RWPE2 (cell line): ENCODE measurements around the gene SERAC1.

ENCODE experiments used
- ATAC-seq: fragments of 200-7000 bp; cut with Tn5 transposase; 3 replicates; pipeline ENCODE4 v1.9.1; 2021; ENCODE audit warnings: low read depth
- DNase-seq: peaks from one replicate; pipeline ENCODE4 v3.0.0-alpha.2; 2020; ENCODE audit warnings: low spot score
- H3K27ac ChIP-seq: fragments of 450-650 bp; 2 replicates; pipeline ENCODE4 v1.5.1; 2017; ENCODE audit warnings: mild to moderate bottlenecking; ENCODE audit not compliant: poor library complexity, severe bottlenecking
- H3K27me3 ChIP-seq: fragments of 250-450 bp; sonication (Bioruptor Pico); 2 replicates; pipeline ENCODE4 v1.5.1; 2021; ENCODE audit warnings: mild to moderate bottlenecking, moderate library complexity; ENCODE audit not compliant: insufficient read depth, poor library complexity, severe bottlenecking
- H3K36me3 ChIP-seq: fragments of 250-450 bp; sonication (Bioruptor Pico); 2 replicates; pipeline ENCODE4 v1.5.1; 2020; ENCODE audit warnings: low read depth, mild to moderate bottlenecking, moderate library complexity
- H3K4me1 ChIP-seq: fragments of 250-450 bp; sonication (Bioruptor Pico); 2 replicates; pipeline ENCODE4 v1.5.1; 2021; ENCODE audit warnings: mild to moderate bottlenecking, moderate library complexity; ENCODE audit not compliant: insufficient read depth, poor library complexity, severe bottlenecking
- H3K4me3 ChIP-seq: fragments of 250-450 bp; sonication (Bioruptor Pico); 2 replicates; pipeline ENCODE4 v1.5.1; 2021; ENCODE audit warnings: mild to moderate bottlenecking, moderate library complexity; ENCODE audit not compliant: severe bottlenecking
- H3K9me3 ChIP-seq: fragments of 250-450 bp; sonication (Bioruptor Pico); 2 replicates; pipeline ENCODE4 v1.5.1; 2021; ENCODE audit warnings: mild to moderate bottlenecking, moderate library complexity; ENCODE audit not compliant: severe bottlenecking
- CTCF ChIP-seq: fragments of 450-650 bp; IDR thresholded peaks from one replicate; pipeline ENCODE4 v1.5.1; 2017; ENCODE audit warnings: mild to moderate bottlenecking, moderate library complexity; ENCODE audit not compliant: poor library complexity, severe bottlenecking

The SERAC1 gene

GRCh38 chr6:158194487-158195280 lies 26.6 kb upstream of the SERAC1 start:
- DNase-seq (no peak), ATAC-seq (no peak)

GRCh38 chr6:158191761-158192160 lies 23.7 kb upstream of the SERAC1 start:
- no peak overlapping the region for H3K4me3 ChIP-seq
- no peaks in the 10 kb centered on the region for H3K4me1 ChIP-seq
- DNase-seq: no peak
- no peaks in the 10 kb centered on the region for H3K27me3 ChIP-seq
- no peak for TF ChIP-seq CTCF
- no peak overlapping the region for H3K27ac ChIP-seq
- H3K36me3 ChIP-seq: peaks cover 27% of the 10 kb centered on the region
- H3K9me3 ChIP-seq: no peaks in the 10 kb centered on the region
- ATAC-seq: no peak

More at GRCh38 chr6:158194487-158195280, 26.6 kb upstream of the SERAC1 start:
- no peaks in the 10 kb centered on the region for H3K27me3 ChIP-seq
- TF ChIP-seq CTCF: no peak
- H3K9me3 ChIP-seq: no peaks in the 10 kb centered on the region
- H3K36me3 ChIP-seq: peaks cover 10% of the 10 kb centered on the region
- no peak overlapping the region for H3K4me3 ChIP-seq
- no peak overlapping the region for H3K27ac ChIP-seq
- no peaks in the 10 kb centered on the region for H3K4me1 ChIP-seq

DNA sequence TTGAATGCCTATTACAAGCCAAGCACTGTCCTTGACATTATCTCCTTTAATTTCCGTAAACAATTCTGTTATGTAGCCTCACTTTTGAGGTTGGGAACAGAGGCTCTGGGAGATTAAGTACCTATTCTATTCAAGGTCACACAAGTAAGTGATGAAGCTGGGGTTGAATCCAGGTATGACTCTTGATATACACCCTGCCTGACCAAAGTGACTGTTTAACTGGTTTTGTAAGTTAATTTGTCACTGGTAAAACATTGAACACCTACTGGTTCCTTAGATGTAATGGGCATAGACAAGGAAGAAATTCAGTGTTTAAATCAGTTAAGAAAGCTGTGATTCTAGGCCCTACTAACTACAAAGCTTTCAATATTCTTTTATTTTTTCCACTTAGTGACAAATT lies 23.0 kb upstream of the SERAC1 start:
- H3K9me3 ChIP-seq: no peaks in the 10 kb centered on the region
- DNase-seq (no peak), ATAC-seq (no peak)
- no peak for TF ChIP-seq CTCF
- H3K36me3 ChIP-seq: peaks cover 32% of the 10 kb centered on the region
- no peak overlapping the region for H3K4me3 ChIP-seq
- H3K27ac ChIP-seq: no peak overlapping the region
- H3K4me1 ChIP-seq: peaks cover 3% of the 10 kb centered on the region
- no peaks in the 10 kb centered on the region for H3K27me3 ChIP-seq

GRCh38 chr6:158188591-158188990 lies 20.5 kb upstream of the SERAC1 start:
- Histone ChIP-seq H3K4me1 (peaks cover 3% of the 10 kb centered on the region), H3K36me3 (peaks cover 32% of the 10 kb centered on the region), H3K27ac (no peak overlapping the region), H3K9me3 (no peaks in the 10 kb centered on the region), H3K4me3 (no peak overlapping the region), H3K27me3 (no peaks in the 10 kb centered on the region)
- TF ChIP-seq CTCF: no peak
- no peak for DNase-seq
- no peak for ATAC-seq
